ENCODE measurements around the gene MTF1.

Gene MTF1

DNA sequence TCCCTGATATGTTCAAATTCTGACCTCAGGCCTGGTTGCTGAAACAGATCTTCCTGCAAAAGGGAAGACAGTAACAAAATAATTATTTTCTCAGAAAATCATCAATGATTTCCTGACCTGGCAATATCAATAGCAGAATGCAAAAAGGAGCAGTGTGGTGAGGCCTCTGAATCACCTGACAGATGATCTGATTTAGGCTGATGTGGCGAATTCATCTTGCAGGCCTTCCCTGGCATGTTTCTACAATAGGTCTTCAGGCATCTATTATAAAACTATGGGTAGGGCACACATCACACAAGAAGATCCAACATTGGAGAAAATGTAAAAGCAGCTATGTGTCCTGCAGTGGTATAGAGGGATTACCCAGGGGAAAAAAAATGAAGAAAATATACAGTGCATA, 7.1 kb upstream of the MTF1 start:
- no peak for DNase-seq

DNA sequence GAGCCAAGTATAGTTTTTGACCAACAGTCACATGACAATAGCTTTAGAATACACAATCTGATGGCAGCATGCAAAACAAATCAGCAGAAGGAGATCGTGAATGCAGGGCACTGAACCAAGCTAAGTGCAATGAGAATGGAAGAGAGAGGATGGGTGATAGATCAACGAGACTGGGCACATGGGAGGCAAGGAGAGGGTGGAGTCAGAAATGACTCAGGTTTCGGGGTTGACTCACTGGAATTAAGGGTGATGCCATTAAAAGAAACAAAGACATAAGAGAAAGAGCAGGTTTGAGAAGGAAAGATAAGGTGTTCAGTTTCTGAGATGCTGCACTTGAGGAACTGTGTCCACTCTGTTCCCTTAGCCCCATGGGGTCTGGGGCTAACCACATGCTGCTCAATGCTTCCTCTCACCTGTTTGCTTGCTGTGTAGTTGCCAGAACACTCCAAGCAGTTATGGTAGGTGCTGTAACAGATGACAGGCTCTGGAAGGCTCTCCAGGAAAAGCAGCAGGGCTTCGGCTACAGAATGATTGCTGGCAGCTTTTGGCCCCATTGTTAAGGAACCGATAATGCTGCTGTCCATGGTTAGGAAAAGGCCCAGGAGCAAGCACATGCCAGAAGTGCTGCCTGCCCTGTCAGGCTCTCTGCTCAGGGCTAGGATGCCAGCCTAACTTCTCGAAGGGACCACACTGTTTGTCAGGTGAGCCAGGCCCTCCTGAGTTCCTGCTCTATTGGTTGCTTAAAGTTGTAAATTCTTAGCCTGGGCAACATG, 6.1 kb upstream of the MTF1 start:
- no peak for DNase-seq

DNA sequence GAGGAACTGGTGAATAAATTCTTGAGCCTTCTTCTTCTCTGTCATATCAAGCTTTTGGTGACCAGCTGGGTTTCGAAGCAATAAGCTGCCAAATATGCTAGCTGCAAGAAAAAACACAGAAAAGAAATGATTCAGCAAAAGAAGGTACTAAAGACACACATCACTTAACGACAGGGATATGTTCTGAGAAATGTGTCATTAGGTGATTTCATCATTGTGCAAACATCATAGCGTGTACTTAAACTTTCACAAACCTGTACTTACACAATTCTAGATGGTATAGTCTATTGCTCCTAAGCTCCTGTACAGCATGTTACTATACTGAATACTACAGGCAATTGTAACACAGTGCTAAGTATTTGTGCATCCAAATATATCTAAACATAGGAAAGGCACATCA, 2.9 kb upstream of the MTF1 start:
- DNase-seq, result no peak

DNA sequence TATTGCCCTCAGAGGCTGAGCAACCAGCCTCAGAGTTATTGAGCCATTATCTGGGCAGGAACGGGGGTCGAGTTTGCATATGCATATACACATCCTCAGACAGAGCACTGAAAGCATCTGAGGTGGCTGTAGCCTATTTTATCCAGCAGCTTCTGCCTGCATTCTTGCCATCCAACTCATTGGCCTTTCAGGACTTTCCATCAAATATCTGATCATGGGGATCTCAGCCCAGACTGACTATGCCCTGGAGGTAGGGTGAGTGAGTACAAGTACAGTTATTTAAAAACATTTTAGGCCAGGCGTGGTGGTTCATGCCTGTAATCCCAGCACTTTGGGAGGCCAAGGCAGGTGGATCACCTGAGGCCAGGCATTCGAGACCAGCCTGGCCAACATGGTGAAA, 1.8 kb upstream of the MTF1 start:
- DNase-seq, result no peak

DNA sequence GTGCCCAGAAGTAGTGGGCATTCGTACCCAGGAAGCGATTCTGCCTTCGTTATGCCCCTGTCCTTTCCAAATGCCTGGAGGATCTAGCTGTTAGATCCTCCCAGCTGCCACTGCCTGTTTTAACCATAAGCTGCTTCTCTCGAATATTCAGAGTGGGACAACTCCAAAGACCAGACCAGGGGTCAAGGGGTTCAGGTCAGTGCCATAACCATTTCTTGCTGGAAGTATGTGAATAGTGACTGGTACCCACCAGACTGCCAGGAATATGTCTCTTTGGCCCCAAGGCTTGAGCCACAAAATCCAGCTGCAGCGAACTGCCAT, 914 bp upstream of the MTF1 start:
- DNase-seq, result no peak

DNA sequence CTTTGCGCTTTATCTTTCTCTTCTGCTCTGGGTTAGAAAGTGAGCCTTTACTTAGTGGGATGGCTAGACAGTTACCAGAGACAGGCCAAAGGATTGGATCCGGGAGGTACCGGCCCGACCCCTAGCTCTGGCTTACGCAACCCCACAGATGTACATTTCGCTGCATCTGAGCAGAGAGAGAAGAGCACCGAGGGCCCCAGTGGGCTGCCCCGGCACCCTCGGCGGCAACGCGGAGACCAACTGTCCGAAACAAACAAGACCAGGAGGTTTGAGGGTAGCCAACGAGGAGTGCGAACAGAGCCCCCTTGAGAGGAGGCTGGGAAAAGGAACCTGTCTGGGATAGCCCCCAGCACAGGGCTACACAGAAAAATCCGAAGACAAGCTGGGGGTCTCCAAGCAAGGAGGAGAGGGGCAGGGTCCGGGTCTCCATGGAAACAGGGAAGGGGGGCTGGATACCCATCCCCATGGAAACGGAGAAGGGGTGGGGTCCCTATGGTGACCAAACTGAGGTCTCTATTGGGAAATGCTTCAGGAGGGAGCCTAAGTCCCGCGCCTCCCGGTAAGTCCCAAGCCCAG, 373 bp downstream of the MTF1 start:
- DNase-seq, result no peak

DNA sequence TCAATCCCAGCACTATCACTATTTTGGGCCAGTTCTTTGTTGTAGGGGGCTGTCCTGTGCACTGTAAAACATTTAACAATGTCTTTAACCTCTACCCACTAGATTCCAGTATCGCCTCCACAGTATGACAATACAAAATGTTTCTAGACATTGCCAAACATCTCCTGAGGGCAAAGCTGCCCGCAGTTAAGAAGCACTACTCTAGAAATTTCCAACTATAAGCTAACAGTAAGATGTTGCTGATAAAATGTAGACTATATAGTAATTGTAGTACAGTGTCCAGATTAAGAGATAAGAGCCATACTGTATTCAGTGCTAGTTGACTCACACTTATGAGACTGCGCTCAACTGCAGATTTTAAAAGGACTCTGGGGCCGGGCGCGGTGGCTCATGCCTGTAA, 5.0 kb downstream of the MTF1 start:
- DNase-seq, result no peak

DNA sequence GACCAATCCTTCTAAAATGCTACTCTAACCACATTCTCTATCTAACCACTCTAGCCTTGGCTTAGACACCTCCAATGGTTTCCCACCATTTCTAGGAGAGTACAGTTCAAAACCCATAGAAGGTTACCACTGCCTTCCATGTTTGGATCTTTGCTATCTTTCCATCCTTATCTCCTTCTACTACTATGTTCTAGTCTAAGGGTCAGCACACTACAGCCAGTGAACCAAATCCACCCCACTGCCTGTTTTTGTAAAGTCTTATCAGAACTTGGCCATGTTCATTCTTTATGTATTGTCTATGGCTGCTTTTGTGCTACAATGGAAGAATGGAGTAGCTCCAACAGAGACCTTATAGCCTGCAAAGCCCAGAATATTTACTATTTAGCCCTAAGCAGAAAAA, 6.2 kb downstream of the MTF1 start:
- DNase-seq, result no peak

DNA sequence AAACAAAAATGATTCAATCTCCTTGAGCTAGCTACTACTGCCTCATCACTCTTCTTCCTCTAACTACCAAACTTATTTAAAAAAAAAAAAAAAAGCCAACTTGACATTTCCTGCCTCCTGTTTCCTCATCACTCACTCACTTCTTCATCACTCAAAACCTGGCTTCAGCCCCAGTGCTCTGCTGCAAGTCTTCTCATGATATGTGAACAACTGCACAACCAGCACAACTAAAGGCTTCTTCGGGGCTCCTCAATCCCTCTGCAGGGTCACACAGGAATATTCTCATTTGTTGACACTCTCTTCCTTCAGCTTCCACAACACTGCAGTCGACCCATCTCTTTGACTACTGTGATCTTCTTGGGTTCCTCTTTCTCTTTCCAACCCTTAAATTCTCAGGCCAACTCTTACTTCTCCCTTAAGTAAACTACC, 7.6 kb downstream of the MTF1 start:
- no peak for DNase-seq

DNA sequence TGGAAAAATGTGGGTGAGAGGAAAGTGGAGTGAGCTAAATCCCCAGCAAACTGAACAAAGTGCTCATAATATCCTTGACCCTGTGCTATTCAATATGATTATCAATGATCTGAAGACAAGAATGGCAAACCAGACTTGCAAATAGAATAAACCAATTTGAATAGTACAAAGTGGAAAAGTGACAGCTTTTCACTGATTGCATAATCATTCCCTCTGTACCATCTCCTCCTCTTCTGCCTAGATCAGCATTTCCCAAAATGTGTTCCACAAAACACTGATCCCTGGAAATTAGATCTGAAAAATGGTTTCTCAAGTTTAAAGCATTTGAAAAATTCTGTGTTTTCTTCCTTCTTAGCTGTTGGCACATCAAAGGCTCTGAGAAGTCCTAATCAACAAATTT, 8.1 kb downstream of the MTF1 start:
- DNase-seq, result no peak

DNA sequence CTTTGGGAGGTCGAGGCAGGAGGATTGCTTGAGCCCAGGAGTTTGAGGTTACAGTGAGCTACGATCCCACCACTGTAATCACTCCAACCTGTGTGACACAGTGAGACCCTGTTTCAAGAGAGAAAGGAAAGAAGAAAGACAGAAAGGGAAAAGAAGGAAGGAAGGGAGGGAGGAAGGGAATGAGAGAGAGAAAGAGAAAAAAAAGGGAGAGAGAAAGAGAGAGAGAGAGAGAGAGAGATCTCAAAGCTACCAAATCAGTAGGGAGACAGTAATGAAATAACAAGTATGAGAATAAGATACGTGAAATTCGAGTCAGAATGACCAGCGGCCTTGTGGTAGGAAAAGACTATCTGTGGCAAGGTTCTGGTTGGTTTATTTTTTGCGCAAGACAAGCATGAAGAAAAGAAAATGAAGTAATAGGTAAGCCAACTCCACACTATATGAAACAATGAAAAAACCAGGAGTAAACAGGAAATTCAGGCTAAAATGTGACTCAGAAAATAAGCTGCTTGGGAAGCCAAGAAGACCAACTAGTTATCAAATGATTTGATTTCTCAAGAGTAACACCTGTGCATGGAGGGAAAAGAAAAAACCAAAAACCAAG, 8.9 kb downstream of the MTF1 start:
- DNase-seq, result no peak

DNA sequence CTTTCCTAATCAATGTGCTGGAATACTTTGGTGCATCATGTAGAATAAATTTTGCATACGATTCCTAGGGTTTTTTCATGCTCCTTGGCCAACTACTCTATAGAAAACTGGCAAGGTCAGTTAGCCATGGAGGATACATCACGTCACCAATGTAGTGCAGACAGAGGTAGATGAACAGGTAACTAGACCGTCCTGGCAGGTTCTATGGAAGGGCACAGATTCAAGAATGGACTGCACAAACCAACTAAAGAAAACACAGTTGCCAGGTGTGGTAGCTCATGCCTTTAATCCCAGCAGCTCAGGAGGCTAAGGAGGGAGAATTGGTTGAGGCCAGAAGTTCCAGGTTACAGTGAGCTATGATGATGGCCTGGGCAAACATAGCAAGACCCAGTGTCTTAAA, 9.9 kb downstream of the MTF1 start:
- no peak for DNase-seq

DNA sequence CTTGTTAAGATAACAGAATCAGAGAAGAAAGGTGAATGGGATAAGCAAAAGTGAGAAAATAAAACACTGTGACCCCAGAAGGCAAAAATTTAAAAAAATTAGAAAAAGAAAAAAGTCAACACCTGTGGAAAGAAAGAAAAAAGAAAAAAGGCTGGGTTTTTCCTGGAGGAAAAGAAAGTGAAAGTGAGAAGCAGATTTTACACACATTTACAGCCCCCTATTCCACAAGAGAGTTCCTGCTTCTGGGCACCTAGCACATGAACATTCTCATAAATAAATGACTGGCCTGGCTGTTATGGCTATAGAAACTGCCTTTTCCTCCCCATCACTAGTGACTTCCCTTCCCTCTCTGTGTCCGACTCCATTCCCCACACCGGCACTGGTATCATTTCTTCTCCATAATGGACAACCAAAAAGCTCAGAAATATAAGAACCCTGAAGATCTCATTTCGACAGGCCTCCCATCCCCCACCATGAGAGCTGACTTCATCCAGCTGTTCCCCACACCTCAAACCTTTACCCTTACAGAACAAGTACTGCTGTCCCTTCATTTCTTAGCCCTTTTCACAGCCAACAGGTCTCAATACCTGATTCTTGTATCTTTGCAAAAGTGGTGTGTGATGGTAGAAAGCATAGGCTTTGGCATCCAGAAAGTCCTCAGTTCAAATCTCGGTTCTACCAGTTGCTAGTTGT, 12.6 kb downstream of the MTF1 start:
- DNase-seq, result no peak

DNA sequence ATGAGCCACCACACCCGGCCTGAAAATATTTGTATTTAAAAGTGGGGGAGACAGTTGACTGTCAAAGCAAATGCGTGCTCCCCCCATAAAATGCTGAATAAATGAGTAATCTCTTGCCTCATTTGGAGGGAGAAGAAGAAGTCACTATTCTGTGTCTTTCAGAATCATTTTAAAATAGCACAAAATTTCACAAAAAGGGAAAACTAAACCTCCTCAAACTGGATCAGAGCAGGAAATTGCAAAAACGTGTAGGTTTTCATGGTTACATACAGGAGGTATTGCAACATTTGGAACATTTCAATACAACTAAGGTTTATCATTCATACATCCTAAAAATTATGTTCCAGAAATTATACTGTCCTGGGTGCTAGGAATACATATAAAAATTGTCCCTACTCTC, 13.6 kb downstream of the MTF1 start:
- DNase-seq, result no peak

DNA sequence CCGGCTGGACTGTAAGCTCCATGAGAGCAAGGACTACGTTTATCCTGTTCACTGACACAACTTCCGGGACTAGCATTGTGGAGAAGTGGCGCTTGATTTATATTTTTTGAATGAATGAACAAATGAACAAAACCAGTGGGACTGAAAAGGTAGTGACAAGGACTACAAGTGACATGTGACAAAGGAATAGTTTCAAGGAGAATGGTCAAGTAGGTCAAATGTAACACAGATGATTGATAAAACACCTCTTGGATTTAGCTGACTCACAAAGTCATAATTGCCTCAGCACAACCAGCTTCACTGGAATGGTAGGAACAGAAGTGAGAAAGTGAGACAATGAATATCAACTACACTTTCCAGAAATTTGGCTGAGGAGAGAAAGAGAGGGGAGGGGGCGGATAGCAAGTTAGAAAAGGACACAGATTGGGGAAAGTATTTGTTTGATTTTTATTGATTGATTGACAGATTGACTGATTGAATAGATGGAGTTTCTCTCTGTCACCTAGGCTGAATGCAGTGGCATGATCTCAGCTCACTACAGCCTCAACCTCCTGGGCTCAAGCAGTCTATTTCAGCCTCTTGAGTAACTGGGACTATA, 14.2 kb downstream of the MTF1 start:
- no peak for DNase-seq

DNA sequence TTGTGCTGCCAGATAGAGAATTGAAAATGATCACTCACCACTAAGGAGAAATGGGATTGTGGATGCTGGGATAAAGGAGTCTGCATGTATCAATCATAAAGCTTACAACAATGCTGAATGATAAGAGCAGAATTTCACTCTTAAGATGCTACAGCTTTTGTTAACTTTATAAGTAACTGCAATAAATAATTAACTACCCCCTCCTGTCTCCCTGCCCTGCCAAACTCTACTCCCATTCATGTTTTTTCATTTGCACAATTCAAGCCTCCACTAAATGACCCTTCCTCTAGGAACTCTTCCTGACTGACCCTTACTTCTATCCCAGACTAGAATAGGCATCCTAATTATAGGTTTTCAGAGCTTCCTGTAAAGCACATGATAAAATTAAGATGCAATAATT, 14.9 kb downstream of the MTF1 start:
- no peak for DNase-seq

DNA sequence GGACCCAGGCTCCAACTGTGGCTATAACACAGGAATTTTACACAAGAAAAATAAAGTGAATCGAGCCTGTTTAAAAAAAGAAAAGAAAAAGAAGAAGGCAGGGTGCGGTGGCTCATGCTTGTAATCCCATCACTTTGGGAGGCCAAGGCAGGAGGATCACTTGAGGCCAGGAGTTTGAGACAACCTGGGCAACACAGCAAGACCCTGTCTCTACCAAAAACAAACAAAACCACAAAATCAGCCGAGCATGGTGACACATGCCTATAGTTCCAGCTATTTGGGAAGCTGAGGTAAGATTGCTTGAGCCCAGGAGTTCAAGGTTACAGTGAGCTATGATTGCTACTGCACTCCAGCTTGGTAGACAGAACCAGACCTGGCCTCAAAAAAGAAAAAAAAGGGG, 17.7 kb downstream of the MTF1 start:
- no peak for DNase-seq

DNA sequence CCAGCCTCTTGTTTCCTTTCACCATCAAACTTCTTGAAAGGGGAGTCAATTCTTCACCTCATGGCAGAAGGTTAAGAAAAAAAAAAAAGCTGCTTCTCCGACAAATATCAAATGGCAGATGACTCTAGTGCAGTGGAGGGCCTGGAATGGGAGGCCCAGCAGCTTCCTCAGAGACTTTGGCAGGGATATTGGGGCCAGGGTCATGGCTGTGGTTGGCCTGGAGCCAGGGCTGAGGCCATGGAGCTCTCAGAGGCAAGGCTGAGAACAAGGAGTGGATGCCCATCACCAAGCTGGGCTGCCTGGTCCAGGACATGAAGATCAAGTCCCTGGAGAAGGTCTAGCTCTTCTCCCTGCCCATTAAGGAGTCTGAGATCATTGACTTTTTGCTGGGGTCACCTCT, 18.7 kb downstream of the MTF1 start:
- no peak for DNase-seq

DNA sequence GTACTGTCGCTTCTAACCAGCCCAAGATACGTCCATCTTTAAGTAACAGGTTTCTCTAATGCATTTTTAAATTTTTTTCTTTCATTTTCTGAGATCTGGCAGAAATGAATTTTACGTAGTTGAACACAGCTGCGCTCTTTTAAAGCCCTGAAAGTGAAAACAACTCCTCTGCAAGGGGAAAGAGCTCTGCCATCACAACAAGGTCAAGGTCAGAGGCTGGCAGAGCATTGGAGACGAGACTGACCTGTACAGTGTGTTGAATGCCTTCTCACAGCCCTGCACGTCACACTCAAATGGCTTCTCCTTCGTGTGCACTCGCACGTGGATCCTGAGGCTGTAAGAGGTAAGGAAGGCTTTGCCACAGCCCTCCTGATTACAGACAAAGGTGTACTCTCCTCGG, 19.7 kb downstream of the MTF1 start:
- DNase-seq, result no peak

DNA sequence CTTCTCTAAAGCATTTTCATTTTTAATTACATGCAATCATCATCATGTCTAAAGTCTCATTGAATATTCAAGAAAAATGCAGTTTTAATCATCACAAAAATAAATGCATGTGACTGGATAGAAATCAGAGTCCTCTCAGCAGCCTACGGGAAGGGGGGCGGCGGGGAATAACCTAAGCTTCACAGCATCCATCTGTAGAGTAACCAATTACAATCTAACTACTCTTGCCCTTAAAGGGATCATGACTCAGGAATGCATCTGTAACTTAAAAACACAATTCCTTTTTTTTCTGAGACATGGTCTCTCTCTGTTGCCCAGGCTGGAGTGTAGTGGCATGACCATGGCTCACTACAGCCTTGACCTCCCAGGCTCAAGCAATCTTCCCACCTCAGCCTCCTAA, 22.6 kb downstream of the MTF1 start:
- no peak for DNase-seq

DNA sequence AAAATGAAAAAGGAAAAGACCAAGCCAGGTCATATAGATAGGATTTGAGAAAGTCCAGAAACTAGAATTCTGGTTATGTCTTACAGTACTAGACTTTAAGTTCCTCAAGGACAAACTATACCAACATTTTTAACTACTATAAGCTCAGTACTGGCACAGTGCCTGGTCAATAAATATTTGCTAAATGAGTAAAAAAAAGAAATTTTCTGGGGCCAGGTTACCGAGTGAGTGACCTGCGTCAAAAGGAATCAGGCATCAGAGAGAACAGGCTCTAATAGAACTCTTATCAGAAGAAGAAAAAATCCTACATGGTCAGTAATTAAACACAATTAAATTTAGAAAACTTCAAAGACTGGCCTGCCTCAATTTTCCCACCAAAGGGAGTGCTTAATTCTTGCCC, 27.6 kb downstream of the MTF1 start:
- no peak for DNase-seq

DNA sequence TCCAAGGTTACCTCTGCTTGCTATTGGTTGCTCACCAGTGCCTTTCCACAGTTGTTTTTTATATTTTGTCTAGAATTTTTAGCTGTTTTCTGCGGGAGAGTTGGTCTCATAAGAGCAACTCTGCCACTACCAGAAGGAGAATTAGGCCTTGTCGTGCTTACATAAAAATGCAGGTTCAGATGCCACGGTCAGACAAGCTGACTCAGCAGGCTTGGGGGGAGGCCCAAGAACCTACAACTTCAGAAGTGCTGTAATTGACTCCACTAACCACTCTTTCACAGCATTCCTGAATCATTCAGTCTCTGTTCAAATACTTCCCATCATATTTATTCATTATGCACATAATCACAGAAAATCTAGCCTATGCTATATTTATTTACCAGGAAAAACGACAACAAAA, 28.3 kb downstream of the MTF1 start:
- no peak for DNase-seq

DNA sequence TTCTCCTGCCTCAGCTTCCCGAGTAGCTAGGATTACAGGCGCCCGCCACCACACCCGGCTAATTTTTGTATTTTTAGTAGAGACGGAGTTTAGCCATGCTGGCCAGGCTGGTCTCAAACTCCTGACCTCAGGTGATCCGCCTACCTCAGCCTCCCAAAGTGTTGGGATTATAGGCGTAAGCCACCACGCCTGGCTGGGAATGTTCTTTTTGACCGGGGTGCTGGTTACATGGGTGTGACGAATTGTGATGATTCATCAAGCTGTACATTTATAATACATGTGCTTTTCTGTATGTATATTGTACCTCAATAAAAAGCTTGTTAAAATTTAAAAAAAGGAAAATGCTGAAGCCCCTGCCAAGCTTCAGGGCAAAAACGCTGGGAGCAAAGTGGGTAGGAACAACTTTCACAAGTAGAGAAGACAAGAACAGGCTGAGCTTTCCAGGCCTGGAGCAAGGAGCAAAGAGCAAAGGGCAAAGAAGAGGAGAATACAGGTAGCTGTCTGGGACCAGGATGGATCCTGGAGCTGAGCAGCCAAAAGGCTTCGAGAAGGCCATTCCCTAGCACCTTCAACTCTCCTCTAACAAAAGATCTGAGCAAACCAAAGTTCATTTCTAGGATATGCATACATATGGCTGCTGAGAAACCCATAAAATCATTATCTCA, 30.9 kb downstream of the MTF1 start:
- no peak for DNase-seq
